OCI-LY1 (cell line): Measurements from ENCODE around the gene ZNF653.
"Not testable (repeated sequence)": the region's sequence is repeated elsewhere in the genome, so short reads cannot be mapped to it uniquely, and the experiment has no call there.

Source experiments
- H2AFZ ChIP-seq: fragments of 200-600 bp; sonication (generic), shearing (Covaris generic); 2 replicates; pipeline ENCODE4 v1.6.0; 2014; ENCODE audit warnings: antibody characterized with exemption, mild to moderate bottlenecking, low read length
- H3F3A ChIP-seq: fragments of 200-600 bp; sonication (generic), shearing (Covaris generic); 2 replicates; pipeline ENCODE4 v1.6.0; 2014; ENCODE audit warnings: mild to moderate bottlenecking, antibody characterized with exemption, low read length, moderate library complexity; ENCODE audit not compliant: insufficient read depth
- H3K27ac ChIP-seq: fragments of 200-600 bp; sonication (generic); 2 replicates; pipeline ENCODE4 v1.5.1; 2014; ENCODE audit warnings: low read length, mixed run types, mild to moderate bottlenecking, low read depth; ENCODE audit not compliant: poor library complexity, severe bottlenecking
- H3K27me3 ChIP-seq: fragments of 200-600 bp; sonication (generic); 2 replicates; pipeline ENCODE4 v1.6.0; 2014; ENCODE audit warnings: antibody characterized with exemption, mild to moderate bottlenecking, low read length, moderate library complexity; ENCODE audit not compliant: insufficient read depth
- H3K36me3 ChIP-seq: fragments of 200-600 bp; sonication (generic); 2 replicates; pipeline ENCODE4 v1.6.1; 2014; ENCODE audit warnings: mild to moderate bottlenecking, antibody characterized with exemption, low read length, moderate library complexity, mixed read lengths; ENCODE audit not compliant: insufficient read depth
- H3K4me1 ChIP-seq: fragments of 200-600 bp; sonication (generic); 2 replicates; pipeline ENCODE4 v1.5.1; 2014; ENCODE audit warnings: mild to moderate bottlenecking, low read length, moderate library complexity; ENCODE audit not compliant: insufficient read depth, severe bottlenecking
- H3K4me2 ChIP-seq: fragments of 200-600 bp; sonication (generic), shearing (Covaris generic); 2 replicates; pipeline ENCODE4 v1.6.1; 2014; ENCODE audit warnings: low read length
- H3K4me3 ChIP-seq: fragments of 200-600 bp; sonication (generic); 2 replicates; pipeline ENCODE4 v1.5.1; 2014; ENCODE audit warnings: low read length, low read depth, mild to moderate bottlenecking, mixed read lengths; ENCODE audit not compliant: poor library complexity, severe bottlenecking
- H3K79me2 ChIP-seq: fragments of 200-600 bp; shearing (Covaris generic); 2 replicates; pipeline ENCODE4 v1.6.1; 2016; ENCODE audit warnings: mixed run types, low read length, mixed read lengths; ENCODE audit not compliant: insufficient read depth
- H3K9ac ChIP-seq: fragments of 200-600 bp; sonication (generic), shearing (Covaris generic); 2 replicates; pipeline ENCODE4 v1.6.1; 2014; ENCODE audit warnings: mild to moderate bottlenecking, low read length, mixed read lengths
- H3K9me2 ChIP-seq: fragments of 200-600 bp; sonication (generic), shearing (Covaris generic); 2 replicates; pipeline ENCODE4 v1.6.1; 2014; ENCODE audit warnings: low read depth, mild to moderate bottlenecking, low read length, mixed read lengths
- H3K9me3 ChIP-seq: fragments of 200-600 bp; shearing (Covaris generic); 2 replicates; pipeline ENCODE4 v1.6.1; 2014; ENCODE audit warnings: low read length, mixed read lengths
- H4K20me1 ChIP-seq: fragments of 200-600 bp; sonication (generic), shearing (Covaris generic); 2 replicates; pipeline ENCODE4 v1.6.0; 2016; ENCODE audit warnings: mild to moderate bottlenecking, low read length; ENCODE audit not compliant: insufficient read depth
- EZH2 ChIP-seq: fragments of 200-600 bp; sonication (generic), shearing (Covaris generic); IDR thresholded peaks from 2 replicates; pipeline ENCODE4 v1.8.0; 2017; ENCODE audit warnings: borderline replicate concordance, mixed run types, mild to moderate bottlenecking, antibody characterized with exemption, low read length, moderate library complexity, mixed read lengths
- TF ChIP-seq, protein P1 (sequence below): fragments of 200-600 bp; sonication (generic), shearing (Covaris generic); IDR thresholded peaks from 2 replicates; pipeline ENCODE4 v1.5.1; 2017; ENCODE audit warnings: mild to moderate bottlenecking, antibody characterized with exemption, low read length, moderate library complexity, mixed read lengths

The ZNF653 gene

GRCh38 chr19:11479090-11479897, 26.3 kb downstream of the ZNF653 start:
- no peak for TF ChIP-seq EZH2
- TF ChIP-seq, protein P1, sequence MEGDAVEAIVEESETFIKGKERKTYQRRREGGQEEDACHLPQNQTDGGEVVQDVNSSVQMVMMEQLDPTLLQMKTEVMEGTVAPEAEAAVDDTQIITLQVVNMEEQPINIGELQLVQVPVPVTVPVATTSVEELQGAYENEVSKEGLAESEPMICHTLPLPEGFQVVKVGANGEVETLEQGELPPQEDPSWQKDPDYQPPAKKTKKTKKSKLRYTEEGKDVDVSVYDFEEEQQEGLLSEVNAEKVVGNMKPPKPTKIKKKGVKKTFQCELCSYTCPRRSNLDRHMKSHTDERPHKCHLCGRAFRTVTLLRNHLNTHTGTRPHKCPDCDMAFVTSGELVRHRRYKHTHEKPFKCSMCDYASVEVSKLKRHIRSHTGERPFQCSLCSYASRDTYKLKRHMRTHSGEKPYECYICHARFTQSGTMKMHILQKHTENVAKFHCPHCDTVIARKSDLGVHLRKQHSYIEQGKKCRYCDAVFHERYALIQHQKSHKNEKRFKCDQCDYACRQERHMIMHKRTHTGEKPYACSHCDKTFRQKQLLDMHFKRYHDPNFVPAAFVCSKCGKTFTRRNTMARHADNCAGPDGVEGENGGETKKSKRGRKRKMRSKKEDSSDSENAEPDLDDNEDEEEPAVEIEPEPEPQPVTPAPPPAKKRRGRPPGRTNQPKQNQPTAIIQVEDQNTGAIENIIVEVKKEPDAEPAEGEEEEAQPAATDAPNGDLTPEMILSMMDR, result no peak
- no peak overlapping the region for H3K4me2 ChIP-seq
- H2AFZ ChIP-seq, result no peak overlapping the region
- no peaks in the 10 kb centered on the region for H3K36me3 ChIP-seq
- H3K9me2 ChIP-seq, result no peaks in the 10 kb centered on the region
- H3K9me3 ChIP-seq, result no peaks in the 10 kb centered on the region
- H3K4me1 ChIP-seq, result peaks cover 19% of the 10 kb centered on the region
- no peaks in the 10 kb centered on the region for H3F3A ChIP-seq
- no peaks in the 10 kb centered on the region for H3K27me3 ChIP-seq
- H3K27ac ChIP-seq, result no peak overlapping the region
- H3K4me3 ChIP-seq, result no peak overlapping the region
- H3K9ac ChIP-seq, result no peak overlapping the region
- no peaks in the 10 kb centered on the region for H3K79me2 ChIP-seq
- no peaks in the 10 kb centered on the region for H4K20me1 ChIP-seq

- H3K9me2 ChIP-seq, result no peaks in the 10 kb centered on the region
- H3K4me1 ChIP-seq, result peaks cover 19% of the 10 kb centered on the region
- H3K27ac ChIP-seq, result no peak overlapping the region
- no peaks in the 10 kb centered on the region for H3K9me3 ChIP-seq
- H2AFZ ChIP-seq, result no peak overlapping the region
- H3K9ac ChIP-seq, result no peak overlapping the region
- no peak overlapping the region for H3K4me3 ChIP-seq
- no peaks in the 10 kb centered on the region for H3K27me3 ChIP-seq
- no peak overlapping the region for H3K4me2 ChIP-seq
- H3K36me3 ChIP-seq, result no peaks in the 10 kb centered on the region
- TF ChIP-seq, protein P1, result no peak
- H4K20me1 ChIP-seq, result no peaks in the 10 kb centered on the region
- H3K79me2 ChIP-seq, result no peaks in the 10 kb centered on the region
- no peaks in the 10 kb centered on the region for H3F3A ChIP-seq
Measured at GRCh38 chr19:11478167-11479089, 27.2 kb downstream of the ZNF653 start.

DNA sequence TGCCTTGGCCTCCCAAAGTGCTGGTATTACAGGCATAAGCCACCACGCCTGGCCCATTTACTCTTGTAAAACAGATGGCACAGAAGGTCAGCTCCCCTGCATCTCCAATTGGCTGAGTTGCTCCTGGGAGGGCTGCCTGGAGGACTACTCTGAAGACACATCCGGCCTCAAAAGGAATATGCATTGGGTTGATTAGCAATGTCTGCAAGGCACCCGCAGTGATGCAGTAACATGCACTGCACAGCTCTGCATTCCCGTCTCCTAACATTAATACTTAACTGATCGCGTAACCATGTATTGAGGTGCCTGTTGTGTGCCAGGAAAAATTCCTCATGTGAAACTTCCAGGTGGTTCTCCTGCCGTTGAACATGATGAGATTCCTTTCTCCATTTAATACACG, 29.8 kb downstream of the ZNF653 start:
- Histone ChIP-seq H3K36me3 (no peaks in the 10 kb centered on the region), H3K27me3 (no peaks in the 10 kb centered on the region)

GRCh38 chr19:11475343-11475742, 30.3 kb downstream of the ZNF653 start:
- H3K4me1 ChIP-seq, H3K9ac ChIP-seq, H4K20me1 ChIP-seq, H3K4me2 ChIP-seq, H3F3A ChIP-seq, H3K4me3 ChIP-seq, H3K9me2 ChIP-seq, H3K27ac ChIP-seq, H3K79me2 ChIP-seq, H2AFZ ChIP-seq, H3K27me3 ChIP-seq, H3K9me3 ChIP-seq, H3K36me3 ChIP-seq: not testable (repeated sequence)

More for the DNA sequence above, 29.8 kb downstream of the ZNF653 start:
- no peak for TF ChIP-seq EZH2
- TF ChIP-seq, protein P1, result no peak
- Histone ChIP-seq H3K79me2 (no peaks in the 10 kb centered on the region), H3K4me3 (no peak overlapping the region), H4K20me1 (no peaks in the 10 kb centered on the region), H3K9ac (no peak overlapping the region), H3K9me3 (no peaks in the 10 kb centered on the region), H3K4me2 (no peak overlapping the region), H3K27ac (no peak overlapping the region), H3K4me1 (no peaks in the 10 kb centered on the region), H2AFZ (no peak overlapping the region), H3K9me2 (no peaks in the 10 kb centered on the region), H3F3A (no peaks in the 10 kb centered on the region)
